PC-3 (cell line): ENCODE data around the gene MAP3K5. TPM values are rescaled to one million over a fixed set of nuclear protein-coding genes. Genes with fewer than 3 reads are reported as not detected.
"Not testable (repeated sequence)": the region's sequence is repeated elsewhere in the genome, so short reads cannot be mapped to it uniquely, and the experiment has no call there.

ENCODE experiments used
- ATAC-seq: fragments of 200-7000 bp; cut with Tn5 transposase; 2 replicates; pipeline ENCODE4 v1.9.1; 2020; ENCODE audit warnings: mild to moderate bottlenecking, moderate library complexity
- BruUV-seq: library from RNA; stranded (reverse); fragments of 400-500 nt; replicated peaks from 2 replicates; lab custom pipeline; 2021; lab: Mats Ljungman, UMichigan
- CTCF ChIA-PET: fragments of 300-600 bp; sonication (Branson Sonifier 250); formaldehyde crosslinking; loops from one replicate; lab custom pipeline; 2022; ENCODE audit warnings: antibody characterized with exemption; lab: Charles Lee
- POLR2A ChIA-PET: fragments of 300-600 bp; sonication (Branson Sonifier 250); formaldehyde crosslinking; loops from one replicate; lab custom pipeline; 2022; ENCODE audit warnings: antibody characterized with exemption; ENCODE audit not compliant: unreplicated experiment; lab: Charles Lee
- DNase-seq: peaks from one replicate; pipeline ENCODE4 v3.0.0-alpha.2; 2015
- H2AFZ ChIP-seq: fragments of 300-600 bp; sonication (generic); 2 replicates; pipeline ENCODE4 v1.6.0; 2016; ENCODE audit warnings: antibody characterized with exemption, low read length
- H3F3A ChIP-seq: fragments of 300-600 bp; sonication (generic); one replicate; pipeline ENCODE4 v1.6.0; 2017; ENCODE audit warnings: antibody characterized with exemption, low read length, control low read depth, mild to moderate bottlenecking; ENCODE audit not compliant: unreplicated experiment
- H3K27ac ChIP-seq: fragments of 300-600 bp; sonication (generic); 2 replicates; pipeline ENCODE4 v1.5.1; 2016; ENCODE audit warnings: mild to moderate bottlenecking, low read length
- H3K27me3 ChIP-seq: fragments of 300-600 bp; sonication (generic); 2 replicates; pipeline ENCODE4 v1.6.1; 2016; ENCODE audit warnings: low read length, mixed read lengths
- H3K36me3 ChIP-seq: fragments of 300-600 bp; sonication (generic); 2 replicates; pipeline ENCODE4 v1.6.1; 2016; ENCODE audit warnings: low read depth, mixed run types, low read length, mixed read lengths
- H3K4me1 ChIP-seq: fragments of 300-600 bp; sonication (generic); 2 replicates; pipeline ENCODE4 v1.5.1; 2016; ENCODE audit warnings: low read length; ENCODE audit not compliant: insufficient read depth
- H3K4me2 ChIP-seq: fragments of 300-600 bp; sonication (generic); 2 replicates; pipeline ENCODE4 v1.6.0; 2016; ENCODE audit warnings: low read length
- H3K4me3 ChIP-seq: fragments of 300-600 bp; sonication (generic); 2 replicates; pipeline ENCODE4 v1.5.1; 2016; ENCODE audit warnings: mild to moderate bottlenecking, low read length, mixed read lengths
- H3K79me2 ChIP-seq: fragments of 300-600 bp; sonication (generic); 2 replicates; pipeline ENCODE4 v1.6.1; 2017; ENCODE audit warnings: low read length, mixed read lengths
- H3K9ac ChIP-seq: fragments of 300-600 bp; sonication (generic); 2 replicates; pipeline ENCODE4 v1.6.0; 2016; ENCODE audit warnings: mild to moderate bottlenecking, low read length
- H3K9me2 ChIP-seq: fragments of 300-600 bp; sonication (generic); replicated peaks from 2 replicates; pipeline ENCODE4 v1.6.1; 2016; ENCODE audit warnings: mixed run types, low read length, mixed read lengths
- H3K9me3 ChIP-seq: fragments of 300-600 bp; sonication (generic); 2 replicates; pipeline ENCODE4 v1.6.1; 2016; ENCODE audit warnings: low read length, mixed read lengths
- H4K20me1 ChIP-seq: fragments of 300-600 bp; sonication (generic); 2 replicates; pipeline ENCODE4 v1.6.1; 2016; ENCODE audit warnings: low read length, mixed read lengths
- CTCF ChIP-seq: fragments of 300-600 bp; sonication (generic); conservative IDR thresholded peaks from 2 replicates; pipeline ENCODE4 v1.5.1; 2017; ENCODE audit warnings: antibody characterized with exemption, low read depth, mild to moderate bottlenecking, low read length
- EZH2 ChIP-seq: fragments of 300-600 bp; sonication (generic); IDR thresholded peaks from one replicate; pipeline ENCODE4 v1.6.1; 2017; ENCODE audit warnings: antibody characterized with exemption, mild to moderate bottlenecking, low read length; ENCODE audit not compliant: unreplicated experiment
- EZH2phosphoT487 ChIP-seq: fragments of 300-600 bp; sonication (generic); IDR thresholded peaks from 2 replicates; pipeline ENCODE4 v1.6.1; 2018; ENCODE audit warnings: mild to moderate bottlenecking, antibody characterized with exemption, low read length, borderline replicate concordance
- intact Hi-C: fragments of 100-400 bp; cut with micrococcal nuclease; formaldehyde crosslinking; loops from 2 replicates; pipeline ENCODE4 v1.9.0; 2023
- total RNA-seq: library from RNA; depleted of rRNA; stranded (reverse); fragments of >200 nt; gene quantifications from 2 replicates; pipeline ENCODE4 v1.2.3, GENCODE V29; 2014

The MAP3K5 gene
- total RNA-seq, 1 experiment from 2014 or later = 4.3 TPM

GRCh38 chr6:136693090-136693489 lies 99.2 kb downstream of the MAP3K5 start:
- ChIA-PET POLR2A (no interaction called here), CTCF (no interaction called here)
- BruUV-seq = no TSS peak
- no peaks in the 10 kb centered on the region for H4K20me1 ChIP-seq
- H3K9me2 ChIP-seq = no peaks in the 10 kb centered on the region
- no peaks in the 10 kb centered on the region for H3K27me3 ChIP-seq
- H3F3A ChIP-seq = no peaks in the 10 kb centered on the region
- H3K4me2 ChIP-seq = no peak overlapping the region
- TF ChIP-seq CTCF (no peak), EZH2 (no peak), EZH2phosphoT487 (no peak)
- H3K4me3 ChIP-seq = no peak overlapping the region
- H3K27ac ChIP-seq = no peak overlapping the region
- H2AFZ ChIP-seq = no peak overlapping the region
- DNase-seq = no peak
- no peaks in the 10 kb centered on the region for H3K9me3 ChIP-seq
- no peaks in the 10 kb centered on the region for H3K79me2 ChIP-seq
- ATAC-seq = no peak
- intact Hi-C loops = no loop called here
- no peaks in the 10 kb centered on the region for H3K4me1 ChIP-seq
- H3K9ac ChIP-seq = no peak overlapping the region
- H3K36me3 ChIP-seq = no peaks in the 10 kb centered on the region

- H3K4me1 ChIP-seq = peaks cover 19% of the 10 kb centered on the region
- H3K9me2 ChIP-seq, H3K4me2 ChIP-seq, DNase-seq, ATAC-seq, H3K4me3 ChIP-seq, H3K9ac ChIP-seq, BruUV-seq, H3K9me3 ChIP-seq, CTCF ChIA-PET, H3K27me3 ChIP-seq, H3K27ac ChIP-seq, H4K20me1 ChIP-seq, intact Hi-C loops, H2AFZ ChIP-seq, H3F3A ChIP-seq, H3K79me2 ChIP-seq, POLR2A ChIA-PET, H3K36me3 ChIP-seq: not testable (repeated sequence)
Observed at GRCh38 chr6:136687894-136688293, 104.4 kb downstream of the MAP3K5 start.

GRCh38 chr6:136685540-136686108 lies 106.7 kb downstream of the MAP3K5 start:
- no TSS peak for BruUV-seq
- no peaks in the 10 kb centered on the region for H3K9me2 ChIP-seq
- no peak overlapping the region for H3K4me3 ChIP-seq
- H3K36me3 ChIP-seq = no peaks in the 10 kb centered on the region
- ChIA-PET CTCF (interaction anchor here (1.0 kb wide), 1 partner anchor 107 kb away, joined by 5 read pairs; the partner anchor contains the start of gene MAP3K5), POLR2A (interaction anchor here (0.5 kb wide), 1 partner anchor 40 kb away, joined by 4 read pairs; no protein-coding TSS in a partner anchor)
- H3K79me2 ChIP-seq = no peaks in the 10 kb centered on the region
- DNase-seq (peak; percentile 91), ATAC-seq (peak; percentile 86)
- no peak overlapping the region for H3K9ac ChIP-seq
- no peaks in the 10 kb centered on the region for H4K20me1 ChIP-seq
- H3F3A ChIP-seq = no peaks in the 10 kb centered on the region
- H3K4me2 ChIP-seq = peak overlapping the region; percentile 27
- H3K27me3 ChIP-seq = no peaks in the 10 kb centered on the region
- peak overlapping the region; percentile 42 for H3K27ac ChIP-seq
- TF ChIP-seq EZH2phosphoT487 (no peak), EZH2 (no peak), CTCF (no peak)
- H2AFZ ChIP-seq = no peak overlapping the region
- H3K4me1 ChIP-seq = peaks cover 19% of the 10 kb centered on the region
- intact Hi-C loops = no loop called here
- H3K9me3 ChIP-seq = no peaks in the 10 kb centered on the region
